Fibroblast of villous mesenchyme (primary cell): ENCODE measurements around the gene ZBED1. TPM values are rescaled to one million over a fixed set of nuclear protein-coding genes. Genes with fewer than 3 reads are reported as not detected.

ENCODE experiments used
- DNase-seq: peaks from one replicate; pipeline ENCODE4 v3.0.0-alpha.2; 2010; ENCODE audit warnings: low read depth
- H3K4me3 ChIP-seq: 2 replicates; pipeline ENCODE4 v1.5.1; 2011; ENCODE audit warnings: low read depth, mild to moderate bottlenecking, low read length
- total RNA-seq: library from RNA; depleted of rRNA; stranded (reverse); fragments of >200 nt; gene quantifications from 2 replicates; pipeline ENCODE4 v1.2.3, GENCODE V29; 2012
- TF ChIP-seq, protein P1 (sequence below): IDR thresholded peaks from 2 replicates; pipeline ENCODE4 v1.5.1; 2012; ENCODE audit warnings: low read depth, mild to moderate bottlenecking, low read length; ENCODE audit not compliant: insufficient read depth

The ZBED1 gene
- total RNA-seq, 1 donor, result 32.4 TPM

GRCh38 chrX:2452317-2452784 lies 48.4 kb downstream of the ZBED1 start:
- DNase-seq, result no peak
- H3K4me3 ChIP-seq, result no peak overlapping the region
- TF ChIP-seq, protein P1, sequence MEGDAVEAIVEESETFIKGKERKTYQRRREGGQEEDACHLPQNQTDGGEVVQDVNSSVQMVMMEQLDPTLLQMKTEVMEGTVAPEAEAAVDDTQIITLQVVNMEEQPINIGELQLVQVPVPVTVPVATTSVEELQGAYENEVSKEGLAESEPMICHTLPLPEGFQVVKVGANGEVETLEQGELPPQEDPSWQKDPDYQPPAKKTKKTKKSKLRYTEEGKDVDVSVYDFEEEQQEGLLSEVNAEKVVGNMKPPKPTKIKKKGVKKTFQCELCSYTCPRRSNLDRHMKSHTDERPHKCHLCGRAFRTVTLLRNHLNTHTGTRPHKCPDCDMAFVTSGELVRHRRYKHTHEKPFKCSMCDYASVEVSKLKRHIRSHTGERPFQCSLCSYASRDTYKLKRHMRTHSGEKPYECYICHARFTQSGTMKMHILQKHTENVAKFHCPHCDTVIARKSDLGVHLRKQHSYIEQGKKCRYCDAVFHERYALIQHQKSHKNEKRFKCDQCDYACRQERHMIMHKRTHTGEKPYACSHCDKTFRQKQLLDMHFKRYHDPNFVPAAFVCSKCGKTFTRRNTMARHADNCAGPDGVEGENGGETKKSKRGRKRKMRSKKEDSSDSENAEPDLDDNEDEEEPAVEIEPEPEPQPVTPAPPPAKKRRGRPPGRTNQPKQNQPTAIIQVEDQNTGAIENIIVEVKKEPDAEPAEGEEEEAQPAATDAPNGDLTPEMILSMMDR, result no peak

DNA sequence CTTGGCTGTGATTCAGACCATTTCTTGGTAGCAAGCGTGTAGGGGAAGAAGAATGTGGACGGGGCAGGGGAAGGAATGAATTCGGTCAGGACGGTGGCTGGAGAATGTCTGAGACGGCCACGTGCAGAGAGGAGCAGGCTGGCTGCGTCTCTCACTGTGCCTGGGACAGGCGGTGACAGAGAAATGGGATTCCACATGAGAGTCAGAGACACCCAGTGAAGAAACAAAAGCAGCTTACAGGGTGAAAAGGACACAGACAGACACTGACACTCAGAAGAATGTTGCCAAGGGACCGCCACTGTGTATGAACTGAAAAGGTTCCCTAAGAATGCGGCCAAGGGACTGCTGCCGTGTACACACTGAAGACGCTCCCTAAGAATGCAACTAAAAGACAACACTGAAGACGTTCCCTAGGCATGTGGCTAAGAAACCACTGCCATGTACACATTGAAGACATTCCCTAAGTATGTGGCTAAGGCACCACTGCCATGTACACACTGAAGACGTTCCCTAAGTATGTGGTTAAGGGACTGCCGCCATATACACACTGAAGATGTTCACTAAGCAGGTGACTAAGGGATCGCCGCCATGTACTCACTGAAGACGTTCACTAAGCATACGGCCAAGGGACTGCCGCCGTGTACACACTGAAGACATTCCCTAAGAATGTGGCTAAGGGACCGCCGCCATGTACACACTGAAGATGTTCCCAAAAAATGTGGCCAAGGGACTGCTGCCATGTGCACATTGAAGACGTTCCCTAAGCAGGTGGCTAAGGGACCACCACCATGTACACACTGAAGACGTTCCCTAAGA lies 49.1 kb downstream of the ZBED1 start:
- peak; percentile 34 for DNase-seq
- H3K4me3 ChIP-seq, result no peak overlapping the region
- TF ChIP-seq, protein P1, result no peak

DNA sequence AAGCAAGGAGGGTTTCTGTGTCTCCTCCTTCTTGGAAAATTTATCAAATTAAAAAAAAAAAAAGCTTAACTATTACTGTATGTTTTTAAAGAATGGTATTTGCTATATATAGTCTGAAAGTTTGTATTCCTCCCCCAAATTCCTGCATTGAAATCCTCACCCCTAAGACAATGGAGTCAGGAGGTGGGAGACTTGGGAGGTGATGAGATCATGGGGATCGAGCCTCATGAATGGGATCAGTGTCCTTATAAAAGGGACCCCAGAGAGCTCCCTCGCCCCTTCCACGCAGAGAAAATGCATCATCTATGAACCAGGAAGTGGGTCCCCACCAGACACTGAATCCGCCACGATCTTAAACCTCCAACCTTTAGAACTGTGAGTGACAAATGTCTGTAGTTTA lies 50.1 kb downstream of the ZBED1 start:
- H3K4me3 ChIP-seq, result no peak overlapping the region
- DNase-seq, result no peak
- TF ChIP-seq, protein P1, result no peak

DNA sequence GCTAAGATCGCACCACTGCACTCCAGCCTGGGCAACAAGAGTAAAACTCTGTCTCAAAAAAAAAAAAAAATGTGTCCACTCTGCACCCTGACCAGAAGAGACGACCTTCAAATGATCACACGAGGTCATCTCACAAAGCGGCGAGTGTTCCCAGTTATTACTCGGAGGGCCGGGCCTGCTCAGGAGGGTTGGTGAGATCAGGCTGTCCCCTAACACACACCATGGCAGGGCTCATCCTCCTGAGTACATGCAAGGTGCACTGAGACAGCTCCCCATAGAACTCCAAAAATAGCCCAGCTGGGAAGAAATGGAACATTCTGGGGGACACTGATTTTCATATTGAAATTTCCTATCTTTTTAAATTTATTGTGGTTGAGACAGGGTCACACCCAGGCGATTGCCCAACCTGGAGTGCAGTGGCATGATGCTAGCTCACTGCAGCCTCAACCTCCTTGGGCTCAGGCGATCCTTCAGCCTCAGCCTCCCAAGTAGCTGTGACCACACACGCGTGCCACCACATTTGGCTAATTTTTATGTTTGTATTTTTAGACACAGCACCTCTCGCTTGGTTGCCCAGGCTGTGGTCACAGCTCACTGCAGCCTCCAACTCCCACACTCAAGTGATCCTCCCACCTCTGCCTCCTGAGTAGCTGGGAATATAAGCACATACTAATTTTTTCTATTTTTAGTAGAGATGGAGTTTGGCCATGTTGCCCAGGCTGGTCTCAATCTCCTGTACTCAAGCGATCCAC lies 51.5 kb downstream of the ZBED1 start:
- TF ChIP-seq, protein P1, result no peak
- DNase-seq, result no peak

GRCh38 chrX:2447484-2447883 lies 53.3 kb downstream of the ZBED1 start:
- H3K4me3 ChIP-seq, result no peak overlapping the region
- DNase-seq, result no peak
- TF ChIP-seq, protein P1, result no peak

More for the DNA sequence above, 51.5 kb downstream of the ZBED1 start:
- H3K4me3 ChIP-seq, result no peak overlapping the region

GRCh38 chrX:2446815-2447214 lies 54.0 kb downstream of the ZBED1 start:
- no peak overlapping the region for H3K4me3 ChIP-seq
- no peak for DNase-seq
- TF ChIP-seq, protein P1, result no peak
